Measurements from ENCODE around the gene HCLS1. TPM values are rescaled to one million over a fixed set of nuclear protein-coding genes. Genes with fewer than 3 reads are reported as not detected.

HCLS1 gene
- total RNA-seq, 1 donor from 2014 or later = 15.4 TPM

GRCh38 chr3:121658716-121659435, 1.8 kb downstream of the HCLS1 start:
- no peak for ATAC-seq
- DNase-seq (ENCODE audit: low spot score) = no peak

GRCh38 chr3:121654493-121655385, 6.0 kb downstream of the HCLS1 start:
- DNase-seq (ENCODE audit: low spot score) (no peak), ATAC-seq (no peak)

- DNase-seq (ENCODE audit: low spot score) (no peak), ATAC-seq (no peak)
Measured at GRCh38 chr3:121651684-121652083, 9.0 kb downstream of the HCLS1 start.

DNA sequence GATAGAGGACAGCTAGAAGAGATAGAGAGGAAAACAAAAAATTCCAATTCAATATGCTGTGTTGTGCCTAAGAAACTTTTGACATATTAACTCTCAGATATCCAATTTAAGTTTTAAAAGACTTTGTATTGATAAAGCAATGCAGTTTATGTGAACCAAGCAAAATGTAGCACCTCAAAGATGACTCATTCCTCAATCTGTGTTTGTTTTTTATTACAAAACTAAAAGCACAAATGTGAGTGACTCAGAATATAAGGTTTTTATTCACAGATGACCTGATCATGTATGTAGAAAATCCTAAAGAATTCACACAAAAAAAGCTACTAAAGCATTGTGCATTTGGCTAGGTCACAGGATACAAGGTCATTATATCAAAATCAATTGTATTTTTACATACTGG, 11.1 kb downstream of the HCLS1 start:
- no peak for DNase-seq (ENCODE audit: low spot score)
- ATAC-seq = no peak

DNA sequence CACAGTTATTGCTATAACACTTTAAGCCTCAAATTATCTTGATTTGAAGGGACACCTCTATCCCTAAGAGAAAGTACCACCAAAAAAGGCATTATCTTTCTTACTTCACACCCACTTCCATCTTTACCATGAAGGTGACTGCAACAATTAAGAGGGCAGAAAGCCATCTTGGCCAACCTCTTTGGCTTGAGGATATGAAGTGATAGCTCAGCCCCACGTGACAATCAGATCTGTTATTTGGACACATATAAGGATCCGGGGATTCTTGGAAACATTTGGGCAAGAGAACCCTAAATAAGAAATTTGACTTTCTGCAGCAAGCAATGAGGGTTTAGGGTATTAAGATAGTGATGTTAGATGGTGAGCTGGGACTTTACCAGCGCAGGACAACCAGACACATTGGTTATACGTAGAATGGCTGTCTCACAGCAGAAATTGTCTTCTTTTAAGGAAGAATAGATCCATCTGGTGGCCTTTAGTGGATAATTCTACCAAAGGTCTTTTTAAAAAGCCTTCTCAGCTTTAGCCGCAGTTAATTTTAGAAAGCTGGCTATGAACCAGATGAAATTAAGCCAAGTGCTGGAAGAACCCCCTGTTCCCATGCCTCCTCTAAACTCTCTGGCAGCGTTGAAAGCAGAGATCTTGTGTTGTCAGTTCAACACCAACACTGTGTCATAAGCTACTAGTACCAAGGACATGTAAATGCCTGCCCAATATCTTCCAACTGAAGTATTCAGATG, 12.3 kb downstream of the HCLS1 start:
- ATAC-seq (peak; percentile 95), DNase-seq (ENCODE audit: low spot score) (peak; percentile 52)

DNA sequence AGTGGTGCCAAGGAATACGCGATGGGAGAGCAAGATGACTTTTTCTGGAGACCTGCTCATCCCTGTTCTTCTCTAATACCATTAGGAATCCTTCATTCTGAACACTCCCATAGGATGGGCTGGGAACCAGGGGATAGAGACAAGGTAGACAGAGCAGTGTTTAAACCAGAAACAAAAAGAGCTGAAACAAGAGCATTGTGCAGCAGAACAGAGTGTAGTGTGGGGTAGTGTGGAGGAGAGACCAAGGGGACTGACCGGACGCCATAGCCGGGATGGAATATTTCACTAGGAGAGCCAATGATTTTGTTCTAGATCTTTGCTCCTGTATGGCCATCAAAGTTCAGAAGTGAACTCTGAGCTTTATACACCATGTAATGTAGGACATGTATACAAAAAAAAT, 15.6 kb downstream of the HCLS1 start:
- ATAC-seq = no peak
- DNase-seq (ENCODE audit: low spot score) = no peak

GRCh38 chr3:121642601-121643314, 17.9 kb downstream of the HCLS1 start:
- ATAC-seq = no peak
- DNase-seq (ENCODE audit: low spot score) = no peak

- ATAC-seq (no peak), DNase-seq (ENCODE audit: low spot score) (no peak)
Measured at GRCh38 chr3:121641127-121641526, 19.6 kb downstream of the HCLS1 start.

DNA sequence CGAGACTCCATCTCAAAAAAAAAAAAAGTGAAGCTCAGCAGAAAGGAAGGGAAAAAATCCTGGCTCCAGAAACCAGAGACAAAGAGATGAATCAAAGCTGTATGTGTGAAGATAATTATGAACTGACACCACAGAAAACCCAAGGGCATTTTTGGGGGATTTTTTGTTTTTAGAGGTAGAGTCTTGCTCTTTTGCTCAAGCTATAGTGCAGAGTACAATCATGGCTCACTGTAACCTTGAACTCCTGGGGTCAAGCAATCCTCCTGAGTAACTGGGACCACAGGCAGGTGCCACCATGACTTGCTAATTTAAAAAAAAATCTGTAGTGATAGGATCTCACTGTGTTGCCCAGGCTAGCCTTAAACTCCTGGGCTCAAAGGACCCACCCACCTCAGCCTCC, 22.8 kb downstream of the HCLS1 start:
- DNase-seq (ENCODE audit: low spot score) (no peak), ATAC-seq (no peak)

- DNase-seq (ENCODE audit: low spot score) = no peak
- ATAC-seq = no peak
Measured at GRCh38 chr3:121630355-121630754, 30.3 kb downstream of the HCLS1 start.

DNA sequence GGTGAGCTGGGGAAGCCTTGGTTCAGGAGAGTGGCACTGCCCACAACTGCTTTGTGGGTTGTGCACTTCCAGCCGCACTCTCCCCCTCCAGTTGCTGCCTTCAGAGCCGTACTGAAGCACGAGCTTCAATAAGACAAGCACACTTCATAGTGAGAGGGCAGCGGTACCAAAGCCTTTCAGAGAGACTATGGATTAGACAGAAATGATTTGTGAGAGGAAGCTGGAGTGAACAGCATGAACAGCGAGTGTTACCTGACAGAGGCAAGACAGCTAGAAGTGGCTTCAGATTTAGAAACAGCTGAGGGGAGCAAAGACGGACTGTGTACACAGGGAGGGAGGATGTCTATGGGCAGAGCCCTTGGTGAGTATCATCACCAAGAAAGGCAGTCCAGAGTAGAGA, 31.1 kb downstream of the HCLS1 start:
- DNase-seq (ENCODE audit: low spot score) (no peak), ATAC-seq (no peak)

DNA sequence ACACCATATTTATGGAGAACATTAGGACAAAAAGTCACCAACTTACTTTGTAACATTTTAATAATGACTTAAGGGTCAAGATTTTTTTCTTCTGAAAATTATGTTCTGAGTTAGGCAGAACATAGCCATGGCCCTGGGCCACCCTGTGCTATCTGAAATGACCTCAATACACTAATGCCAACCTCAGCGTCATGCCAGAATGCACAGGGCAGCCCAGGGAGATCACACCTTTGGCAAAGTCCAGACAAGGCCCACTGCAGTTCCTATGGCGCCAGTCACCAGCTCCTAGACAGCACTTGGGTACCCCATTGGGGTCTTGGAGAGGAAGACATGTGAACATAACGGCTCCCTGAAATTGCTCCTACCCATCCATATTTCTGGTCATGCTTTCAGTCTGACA, 33.1 kb downstream of the HCLS1 start:
- ATAC-seq = peak; percentile 72

GRCh38 chr3:121627211-121627610, 33.5 kb downstream of the HCLS1 start:
- ATAC-seq = no peak
- DNase-seq (ENCODE audit: low spot score) = no peak

More for the DNA sequence above, 33.1 kb downstream of the HCLS1 start:
- no peak for DNase-seq (ENCODE audit: low spot score)

GRCh38 chr3:121626495-121626894, 34.2 kb downstream of the HCLS1 start:
- no peak for DNase-seq (ENCODE audit: low spot score)
- ATAC-seq = peak; percentile 75

GRCh38 chr3:121624147-121624899, 36.4 kb downstream of the HCLS1 start:
- no peak for ATAC-seq
- no peak for DNase-seq (ENCODE audit: low spot score)

GRCh38 chr3:121621491-121621890, 39.2 kb downstream of the HCLS1 start:
- ATAC-seq (no peak), DNase-seq (ENCODE audit: low spot score) (no peak)

GRCh38 chr3:121619691-121620090, 41.0 kb downstream of the HCLS1 start:
- no peak for DNase-seq (ENCODE audit: low spot score)
- ATAC-seq = no peak

- no peak for ATAC-seq
Measured at GRCh38 chr3:121606106-121606505, 54.6 kb downstream of the HCLS1 start.

DNA sequence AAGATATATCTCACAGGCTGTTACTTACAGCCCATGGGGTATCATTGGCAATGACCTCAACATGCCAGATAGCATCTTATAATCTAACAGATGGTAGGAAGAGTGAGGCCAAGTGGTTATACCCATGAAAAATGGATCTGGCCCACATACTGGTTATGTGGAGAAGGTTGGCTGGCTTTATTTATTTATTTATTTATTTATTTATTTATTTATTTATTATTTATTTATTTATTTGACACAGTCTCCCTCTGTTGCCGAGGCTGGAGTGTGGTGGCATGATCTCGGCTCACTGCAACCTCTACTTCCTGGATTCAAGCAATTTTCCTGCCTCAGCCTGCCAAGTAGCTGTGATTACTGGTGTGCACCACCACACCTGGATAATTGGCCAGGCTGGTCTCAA, 55.9 kb downstream of the HCLS1 start:
- DNase-seq (ENCODE audit: low spot score) (no peak), ATAC-seq (no peak)

More at GRCh38 chr3:121606106-121606505, 54.6 kb downstream of the HCLS1 start:
- DNase-seq (ENCODE audit: low spot score) = no peak

DNA sequence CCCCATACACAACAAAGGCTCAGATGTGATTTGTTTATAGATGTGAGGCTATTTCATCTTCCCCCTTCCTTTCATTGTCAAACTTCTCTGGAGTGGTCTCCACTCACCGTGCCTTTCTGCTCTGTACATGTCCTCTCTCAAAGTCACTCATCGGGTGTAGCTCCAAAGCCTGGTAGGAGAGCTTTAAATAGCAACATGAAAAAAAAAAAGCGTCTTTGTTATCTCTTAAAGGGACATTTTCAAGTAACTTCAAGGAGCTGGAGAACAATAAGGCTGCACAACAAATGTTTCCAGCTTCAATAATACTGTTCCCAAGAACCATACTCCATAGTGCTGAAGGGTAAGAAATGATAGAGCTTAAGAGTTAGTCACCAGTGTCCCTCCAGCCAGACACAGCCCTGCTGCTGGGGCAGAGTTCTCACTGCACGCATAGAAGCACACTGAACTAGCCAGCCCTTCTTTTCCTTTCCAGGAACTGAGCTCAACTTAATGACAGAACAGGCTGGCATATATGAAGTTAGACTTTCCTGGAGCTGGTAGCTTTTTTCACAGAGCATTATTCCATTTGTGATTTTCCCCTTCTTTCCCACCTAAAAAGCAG, 59.4 kb downstream of the HCLS1 start:
- ATAC-seq (no peak), DNase-seq (ENCODE audit: low spot score) (no peak)
